H1 (cell line): ENCODE results near the gene KCNJ4. TPM values are rescaled to one million over a fixed set of nuclear protein-coding genes. Genes with fewer than 3 reads are reported as not detected.

ENCODE experiments used
- CREB1 ChIP-seq: IDR thresholded peaks from 2 replicates; pipeline ENCODE4 v1.6.1; 2012; ENCODE audit warnings: inconsistent platforms
- GTF2F1 ChIP-seq: IDR thresholded peaks from 2 replicates; pipeline ENCODE4 v1.6.1; 2012; ENCODE audit warnings: low read depth, low read length, improper control_type of control experiment, borderline replicate concordance
- POLR2A ChIP-seq, 2 experiments: IDR thresholded peaks; 1 replicate in 1 of 2; 2 replicates in 1 of 2; pipeline ENCODE4 v1.6.1; 2011; ENCODE audit warnings: low read depth in 2 of 2, low read length in 2 of 2, mild to moderate bottlenecking in 2 of 2; ENCODE audit errors: control extremely low read depth in 1 of 2
- polyA plus RNA-seq, 7 experiments: library from polyadenylated mRNA; depleted of rRNA in 3 of 7; stranded (reverse) in 5 of 7; unstranded in 2 of 7; fragments of >200 nt in 5 of 7; fragments of 200-250 nt in 2 of 7; gene quantifications; 1 replicate in 5 of 7; 2 replicates in 1 of 7; 4 replicates in 1 of 7; pipeline versions ENCODE4 v1.2.1 to v1.2.3, GENCODE V29; 2011 to 2013; ENCODE audit warnings: missing spikeins in 2 of 7, mixed read lengths in 2 of 7
- total RNA-seq: library from RNA; stranded (reverse); fragmentation: NEBNext Ultra II Directional; extraction: Animal tissue kit (Norgen Biotek cat#: 25700); gene quantifications from 2 replicates; pipeline ENCODE4 v1.2.1, GENCODE V29; 2021

The KCNJ4 gene
- total and polyA plus RNA-seq, 2 of the 8 experiments (the other 6 are each of a cell fraction or from before 2014, with no cell fraction given) = 1.4 to 2.2 TPM

DNA sequence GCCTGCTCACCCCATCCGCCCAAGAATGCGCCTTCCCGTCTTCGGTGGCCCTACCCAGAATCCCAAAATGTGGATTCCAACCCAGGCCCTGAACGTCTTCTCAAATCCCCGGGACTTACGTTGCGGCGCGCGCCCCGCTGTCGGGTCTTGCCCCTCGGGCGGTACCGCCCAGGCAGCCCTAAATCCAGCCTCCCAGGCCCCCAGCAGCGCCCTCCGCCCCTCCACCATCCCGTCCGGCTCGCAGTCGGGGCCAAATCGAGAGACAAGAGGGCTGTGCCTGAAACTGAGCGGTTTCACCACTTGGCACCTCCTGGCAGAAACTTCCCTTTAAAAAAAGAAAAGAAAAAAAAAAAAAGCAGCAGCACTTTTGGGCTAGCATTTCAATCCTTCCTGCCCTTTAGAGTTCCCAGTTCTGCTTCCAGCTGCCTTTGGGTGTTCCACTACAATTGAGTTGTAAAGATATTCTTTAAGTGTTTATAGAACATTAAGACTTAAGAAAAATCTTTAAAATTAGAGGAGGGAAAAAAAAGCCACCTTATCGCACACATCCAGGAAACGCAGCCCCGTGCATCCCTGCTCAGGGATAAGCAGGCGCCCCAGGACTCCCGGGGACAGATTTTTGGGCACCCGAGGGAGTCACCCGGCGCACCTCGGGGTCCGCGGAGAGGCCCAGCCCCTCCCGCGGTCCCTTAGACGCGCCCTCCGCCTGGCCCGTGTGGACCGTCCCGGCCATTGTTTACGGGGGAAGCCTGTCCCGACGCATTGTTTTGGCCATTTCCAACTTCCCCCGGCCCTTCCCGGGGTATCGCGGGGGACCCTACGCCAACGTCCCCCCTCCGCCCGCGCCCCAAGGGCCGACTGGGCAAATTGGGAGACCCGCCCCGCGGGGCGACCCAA, 57.6 kb downstream of the KCNJ4 start (continued):
- no peak for TF ChIP-seq GTF2F1
- TF ChIP-seq POLR2A (IDR thresholded peaks at IDR 0.05; ENCODE audit: control extremely low read depth in 1 of 2, low read depth in 2 of 2, low read length in 2 of 2) = peak; percentile 63 to 68
- TF ChIP-seq CREB1 = peak; percentile 35; the same call in 1 of the 2 replicates
